GM21515 (cell line): ENCODE data around the gene TMEM222.
"Not testable (repeated sequence)": the region's sequence is repeated elsewhere in the genome, so short reads cannot be mapped to it uniquely, and the experiment has no call there.

Source experiments
- ATAC-seq: cut with Tn5 transposase; IDR thresholded peaks from one replicate; pipeline ENCODE4 v1.9.1; 2021; ENCODE audit not compliant: unreplicated experiment

Gene TMEM222

GRCh38 chr1:27377760-27378495, 56.0 kb downstream of the TMEM222 start:
- ATAC-seq = no peak

- ATAC-seq = no peak
Measured at GRCh38 chr1:27379564-27380122, 57.7 kb downstream of the TMEM222 start.

- no peak for ATAC-seq
Measured at GRCh38 chr1:27380224-27380623, 58.3 kb downstream of the TMEM222 start.

GRCh38 chr1:27380766-27381733, 59.1 kb downstream of the TMEM222 start:
- ATAC-seq = no peak

- no peak for ATAC-seq
Measured at GRCh38 chr1:27381969-27382762, 60.2 kb downstream of the TMEM222 start.

- no peak for ATAC-seq
Measured at GRCh38 chr1:27383039-27383605, 61.2 kb downstream of the TMEM222 start, which contains the start of gene CD164L2. CD164L2 (minus strand) TSS chr1:27383333; CDS start chr1:27383239, 94 bp downstream.

GRCh38 chr1:27383661-27384060, 61.7 kb downstream of the TMEM222 start:
- no peak for ATAC-seq

GRCh38 chr1:27384797-27385196, 62.8 kb downstream of the TMEM222 start:
- not testable (repeated sequence) for ATAC-seq
